Neural cell (in vitro differentiated cells): ENCODE results near the gene GAS7. TPM values are rescaled to one million over a fixed set of nuclear protein-coding genes. Genes with fewer than 3 reads are reported as not detected.

Source experiments
- H2AFZ ChIP-seq: fragments of 200-600, 300-800 bp; sonication (generic), shearing (Covaris generic); 2 replicates; pipeline ENCODE4 v1.6.0; 2014; ENCODE audit warnings: low read depth, mild to moderate bottlenecking, antibody characterized with exemption, low read length, moderate library complexity
- H3F3A ChIP-seq: fragments of 200-600 bp; shearing (Covaris generic); 2 replicates; pipeline ENCODE4 v1.6.1; 2016; ENCODE audit warnings: mild to moderate bottlenecking, moderate library complexity, mixed read lengths, antibody characterized with exemption, low read length; ENCODE audit not compliant: insufficient read depth, poor library complexity, severe bottlenecking
- H3K27ac ChIP-seq: fragments of 200-600, 300-800 bp; sonication (generic), shearing (Covaris generic); 2 replicates; pipeline ENCODE4 v1.5.1; 2014; ENCODE audit warnings: mild to moderate bottlenecking, low read length, moderate library complexity
- H3K27me3 ChIP-seq: fragments of 300-800, 200-600 bp; sonication (generic), shearing (Covaris generic); 2 replicates; pipeline ENCODE4 v1.6.0; 2014; ENCODE audit warnings: mild to moderate bottlenecking, low read depth, low read length, moderate library complexity; ENCODE audit not compliant: insufficient read depth
- H3K36me3 ChIP-seq: fragments of 300-800, 200-600 bp; sonication (generic), shearing (Covaris generic); 2 replicates; pipeline ENCODE4 v1.5.1; 2014; ENCODE audit warnings: mild to moderate bottlenecking, antibody characterized with exemption, low read length, moderate library complexity; ENCODE audit not compliant: insufficient read depth
- H3K4me2 ChIP-seq: fragments of 300-800, 200-600 bp; sonication (generic), shearing (Covaris generic); 2 replicates; pipeline ENCODE4 v1.6.0; 2014; ENCODE audit warnings: mild to moderate bottlenecking, low read length
- H3K4me3 ChIP-seq: fragments of 300-800, 200-600 bp; sonication (generic), shearing (Covaris generic); 2 replicates; pipeline ENCODE4 v1.5.1; 2014; ENCODE audit warnings: mild to moderate bottlenecking, low read length, moderate library complexity
- H3K79me2 ChIP-seq: fragments of 200-600 bp; shearing (Covaris generic); replicated peaks from 2 replicates; pipeline ENCODE4 v1.6.0; 2014; ENCODE audit warnings: mild to moderate bottlenecking, low read length, moderate library complexity; ENCODE audit not compliant: insufficient read depth
- H3K9ac ChIP-seq: fragments of 300-800, 200-600 bp; sonication (generic), shearing (Covaris generic); 2 replicates; pipeline ENCODE4 v1.6.1; 2016; ENCODE audit warnings: mild to moderate bottlenecking, low read length, mixed read lengths
- H3K9me2 ChIP-seq: fragments of 200-600 bp; shearing (Covaris generic); 2 replicates; pipeline ENCODE4 v1.6.1; 2016; ENCODE audit warnings: mild to moderate bottlenecking, low read length, mixed read lengths; ENCODE audit not compliant: insufficient read depth
- H3K9me3 ChIP-seq: fragments of 200-600, 300-800 bp; sonication (generic), shearing (Covaris generic); 2 replicates; pipeline ENCODE4 v1.6.1; 2016; ENCODE audit warnings: mild to moderate bottlenecking, mixed run types, low read length, moderate library complexity, mixed read lengths
- H4K20me1 ChIP-seq: fragments of 200-600 bp; shearing (Covaris generic); 2 replicates; pipeline ENCODE4 v1.6.1; 2016; ENCODE audit warnings: mild to moderate bottlenecking, mixed run types; ENCODE audit not compliant: insufficient read depth
- EP300 ChIP-seq: fragments of 450-650 bp; conservative IDR thresholded peaks from 2 replicates; pipeline ENCODE4 v1.6.1; 2014; ENCODE audit warnings: antibody characterized with exemption, mild to moderate bottlenecking, moderate library complexity; ENCODE audit not compliant: poor library complexity, severe bottlenecking
- EZH2 ChIP-seq: fragments of 200-600, 300-800 bp; shearing (Covaris generic), sonication (generic); IDR thresholded peaks from 2 replicates; pipeline ENCODE4 v1.6.1; 2014; ENCODE audit warnings: antibody characterized with exemption, low read length, borderline replicate concordance, mild to moderate bottlenecking; ENCODE audit not compliant: insufficient read depth, poor library complexity, severe bottlenecking
- MXI1 ChIP-seq: fragments of 450-650 bp; conservative IDR thresholded peaks from 2 replicates; pipeline ENCODE4 v1.6.1; 2014; ENCODE audit warnings: antibody characterized with exemption, mild to moderate bottlenecking; ENCODE audit not compliant: poor library complexity, severe bottlenecking
- POLR2AphosphoS5 ChIP-seq: IDR thresholded peaks from 2 replicates; pipeline ENCODE4 v1.6.1; 2012
- REST ChIP-seq: IDR thresholded peaks from 2 replicates; pipeline ENCODE4 v1.6.1; 2012; ENCODE audit warnings: borderline replicate concordance
- SMC3 ChIP-seq: fragments of 450-650 bp; conservative IDR thresholded peaks from 2 replicates; pipeline ENCODE4 v1.6.1; 2014; ENCODE audit warnings: antibody characterized with exemption, mild to moderate bottlenecking, moderate library complexity; ENCODE audit not compliant: poor library complexity
- TAF1 ChIP-seq: IDR thresholded peaks from 2 replicates; pipeline ENCODE4 v1.6.1; 2012; ENCODE audit warnings: low read depth
- polyA plus RNA-seq: library from polyadenylated mRNA; depleted of rRNA; stranded (reverse); fragments of >200 nt; gene quantifications from 2 replicates; pipeline ENCODE4 v1.2.3, GENCODE V29; 2014
- TF ChIP-seq, protein P1 (sequence below): fragments of 450-650 bp; IDR thresholded peaks from 2 replicates; pipeline ENCODE4 v1.5.1; 2014; ENCODE audit warnings: antibody characterized with exemption, mild to moderate bottlenecking, moderate library complexity; ENCODE audit not compliant: poor library complexity, severe bottlenecking

The GAS7 gene
- polyA plus RNA-seq, 1 donor from 2014 or later = 23.6 TPM

DNA sequence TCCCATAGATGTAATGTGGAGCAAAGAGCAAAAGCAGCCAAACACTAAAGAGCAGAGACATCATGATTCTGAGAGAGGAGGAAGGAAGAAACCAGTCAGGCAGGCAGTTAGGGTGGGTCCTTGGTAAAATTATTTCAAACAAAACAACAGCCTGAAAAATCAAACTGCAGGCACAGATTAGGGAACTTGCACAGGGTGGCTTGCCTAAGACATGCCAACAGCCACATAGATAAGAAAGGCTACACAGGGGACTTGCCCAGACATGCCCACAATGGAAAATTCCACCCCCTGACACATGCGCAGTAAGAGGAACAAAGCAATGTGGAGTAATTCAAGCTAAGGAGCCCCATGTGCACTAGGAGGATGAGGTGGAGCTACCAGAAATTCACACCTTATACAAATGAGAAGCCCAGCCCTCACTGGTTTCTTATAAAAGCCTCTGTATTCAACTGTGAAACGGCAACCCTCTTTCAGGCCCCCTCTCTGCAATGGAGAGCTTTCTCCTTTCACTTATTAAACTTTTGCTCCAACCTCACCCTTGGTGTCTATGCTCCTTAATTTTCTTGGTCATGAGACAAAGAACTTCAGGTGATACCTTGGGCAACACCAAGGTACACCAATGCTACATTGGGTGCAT lies 7.3 kb upstream of the GAS7 start:
- no peak overlapping the region for H2AFZ ChIP-seq

DNA sequence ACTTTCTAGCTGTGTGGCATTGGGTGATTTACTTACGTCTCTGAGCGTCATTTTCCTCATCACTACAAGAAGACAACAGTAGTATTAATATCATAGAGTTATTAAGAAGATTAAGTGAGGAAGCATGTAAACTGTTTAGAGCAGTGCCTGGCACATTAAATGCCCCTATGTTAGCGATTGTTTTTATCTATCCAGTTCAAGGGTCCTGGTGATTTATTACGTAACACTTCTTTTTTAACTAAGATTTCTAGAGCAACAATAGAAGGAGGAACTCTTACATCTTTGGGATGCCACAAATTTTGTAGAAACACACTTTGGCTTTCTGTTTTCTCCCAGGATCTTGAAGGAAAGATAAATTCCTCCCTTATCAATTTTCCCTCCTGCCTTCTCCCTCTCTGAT lies 3.3 kb upstream of the GAS7 start:
- Histone ChIP-seq H3K9ac (no peak overlapping the region), H3K79me2 (no peaks in the 10 kb centered on the region), H3K4me3 (no peak overlapping the region), H3K9me3 (no peaks in the 10 kb centered on the region), H3F3A (no peaks in the 10 kb centered on the region), H3K27ac (no peak overlapping the region), H3K4me2 (no peak overlapping the region), H3K27me3 (no peaks in the 10 kb centered on the region), H4K20me1 (no peaks in the 10 kb centered on the region), H3K36me3 (no peaks in the 10 kb centered on the region), H2AFZ (no peak overlapping the region), H3K9me2 (no peaks in the 10 kb centered on the region)
- no peak for TF ChIP-seq POLR2AphosphoS5

More for the DNA sequence above, 7.3 kb upstream of the GAS7 start:
- Histone ChIP-seq H3K27ac (no peak overlapping the region), H3K9ac (no peak overlapping the region), H4K20me1 (no peaks in the 10 kb centered on the region), H3K36me3 (no peaks in the 10 kb centered on the region), H3K9me3 (no peaks in the 10 kb centered on the region), H3K4me3 (no peak overlapping the region), H3K9me2 (no peaks in the 10 kb centered on the region), H3F3A (no peaks in the 10 kb centered on the region), H3K79me2 (no peaks in the 10 kb centered on the region), H3K27me3 (no peaks in the 10 kb centered on the region), H3K4me2 (no peak overlapping the region)
- TF ChIP-seq TAF1 (no peak), SMC3 (no peak), REST (no peak), POLR2AphosphoS5 (no peak), EZH2 (no peak), MXI1 (no peak)
- TF ChIP-seq, protein P1, sequence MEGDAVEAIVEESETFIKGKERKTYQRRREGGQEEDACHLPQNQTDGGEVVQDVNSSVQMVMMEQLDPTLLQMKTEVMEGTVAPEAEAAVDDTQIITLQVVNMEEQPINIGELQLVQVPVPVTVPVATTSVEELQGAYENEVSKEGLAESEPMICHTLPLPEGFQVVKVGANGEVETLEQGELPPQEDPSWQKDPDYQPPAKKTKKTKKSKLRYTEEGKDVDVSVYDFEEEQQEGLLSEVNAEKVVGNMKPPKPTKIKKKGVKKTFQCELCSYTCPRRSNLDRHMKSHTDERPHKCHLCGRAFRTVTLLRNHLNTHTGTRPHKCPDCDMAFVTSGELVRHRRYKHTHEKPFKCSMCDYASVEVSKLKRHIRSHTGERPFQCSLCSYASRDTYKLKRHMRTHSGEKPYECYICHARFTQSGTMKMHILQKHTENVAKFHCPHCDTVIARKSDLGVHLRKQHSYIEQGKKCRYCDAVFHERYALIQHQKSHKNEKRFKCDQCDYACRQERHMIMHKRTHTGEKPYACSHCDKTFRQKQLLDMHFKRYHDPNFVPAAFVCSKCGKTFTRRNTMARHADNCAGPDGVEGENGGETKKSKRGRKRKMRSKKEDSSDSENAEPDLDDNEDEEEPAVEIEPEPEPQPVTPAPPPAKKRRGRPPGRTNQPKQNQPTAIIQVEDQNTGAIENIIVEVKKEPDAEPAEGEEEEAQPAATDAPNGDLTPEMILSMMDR = no peak

DNA sequence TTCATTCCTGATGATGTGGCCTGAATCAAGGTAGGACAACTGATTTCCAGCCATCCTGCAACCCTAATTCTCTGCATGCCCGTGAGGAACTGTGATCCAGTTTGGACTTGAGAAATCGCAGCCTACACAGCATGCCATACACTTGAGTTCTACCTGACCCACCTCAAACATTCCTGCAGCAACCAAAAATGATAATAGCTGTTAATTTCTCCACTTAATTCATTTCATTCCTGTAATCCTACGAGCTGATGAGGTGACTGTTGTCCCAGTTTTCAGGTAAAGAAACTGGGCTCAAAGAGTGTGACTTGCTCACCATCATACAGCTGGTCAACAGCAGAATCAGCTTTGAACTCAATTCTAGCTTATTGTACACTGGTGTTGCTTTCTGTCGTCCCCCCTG lies 2.2 kb upstream of the GAS7 start:
- TF ChIP-seq, protein P1 = no peak
- TF ChIP-seq MXI1 (no peak), EP300 (no peak)
- Histone ChIP-seq H3K9me2 (no peaks in the 10 kb centered on the region), H3K9me3 (no peaks in the 10 kb centered on the region), H4K20me1 (no peaks in the 10 kb centered on the region), H3K27me3 (no peaks in the 10 kb centered on the region), H3K36me3 (no peaks in the 10 kb centered on the region), H3K4me3 (no peak overlapping the region), H3K4me2 (no peak overlapping the region), H2AFZ (no peak overlapping the region), H3K9ac (no peak overlapping the region), H3K27ac (no peak overlapping the region), H3K79me2 (no peaks in the 10 kb centered on the region), H3F3A (no peaks in the 10 kb centered on the region)
